A673 (cell line): Measurements from ENCODE around the gene NUDCD2. TPM values are rescaled to one million over a fixed set of nuclear protein-coding genes. Genes with fewer than 3 reads are reported as not detected.

Experiments used
- BruUV-seq: library from RNA; stranded (reverse); fragments of 400-500 nt; replicated peaks from 2 replicates; lab custom pipeline; 2021; lab: Mats Ljungman, UMichigan
- CTCF ChIA-PET: fragments of 300-600 bp; sonication (Branson Sonifier 250); formaldehyde crosslinking; loops from one replicate; lab custom pipeline; 2022; ENCODE audit warnings: antibody characterized with exemption; lab: Charles Lee
- POLR2A ChIA-PET: fragments of 300-600 bp; sonication (Branson Sonifier 250); formaldehyde crosslinking; loops from one replicate; lab custom pipeline; 2022; ENCODE audit warnings: antibody characterized with exemption; ENCODE audit not compliant: low non-redundant PET; lab: Charles Lee
- DNase-seq: peaks from one replicate; pipeline ENCODE4 v3.0.0-alpha.2; 2015; ENCODE audit warnings: low spot score
- H3K27ac ChIP-seq: fragments of 200-600 bp; sonication (generic); 2 replicates; pipeline ENCODE4 v1.5.1; 2016; ENCODE audit warnings: mixed run types, low read depth, mild to moderate bottlenecking, mixed read lengths, antibody characterized with exemption, low read length; ENCODE audit not compliant: poor library complexity, severe bottlenecking
- H3K27me3 ChIP-seq: fragments of 200-600 bp; sonication (generic); replicated peaks from 2 replicates; pipeline ENCODE4 v1.6.1; 2017; ENCODE audit warnings: mixed run types, low read depth, mild to moderate bottlenecking, mixed read lengths, antibody characterized with exemption, low read length; ENCODE audit not compliant: insufficient read depth, poor library complexity
- H3K36me3 ChIP-seq: fragments of 200-600 bp; sonication (generic); 2 replicates; pipeline ENCODE4 v1.6.1; 2016; ENCODE audit warnings: mixed run types, mild to moderate bottlenecking, mixed read lengths, antibody characterized with exemption, low read length; ENCODE audit not compliant: insufficient read depth, poor library complexity, severe bottlenecking
- H3K4me1 ChIP-seq: fragments of 200-600 bp; sonication (generic); 2 replicates; pipeline ENCODE4 v1.6.1; 2017; ENCODE audit warnings: mixed run types, mild to moderate bottlenecking, mixed read lengths, antibody characterized with exemption, low read length; ENCODE audit not compliant: insufficient read depth, poor library complexity, severe bottlenecking
- H3K4me3 ChIP-seq: fragments of 200-600 bp; sonication (generic); 2 replicates; pipeline ENCODE4 v1.5.1; 2016; ENCODE audit warnings: low read depth, mixed run types, mild to moderate bottlenecking, mixed read lengths, low read length; ENCODE audit not compliant: poor library complexity, severe bottlenecking
- H3K9me3 ChIP-seq: fragments of 200-600 bp; sonication (generic); 2 replicates; pipeline ENCODE4 v1.6.1; 2016; ENCODE audit warnings: mixed run types, low read depth, mild to moderate bottlenecking, mixed read lengths, antibody characterized with exemption, low read length; ENCODE audit not compliant: poor library complexity, severe bottlenecking
- EZH2 ChIP-seq: fragments of 200-600 bp; sonication (generic); IDR thresholded peaks from 2 replicates; pipeline ENCODE4 v1.6.1; 2017; ENCODE audit warnings: borderline replicate concordance, low read depth, mild to moderate bottlenecking, mixed read lengths, antibody characterized with exemption, low read length; ENCODE audit not compliant: poor library complexity, severe bottlenecking
- intact Hi-C: fragments of 100-400 bp; cut with micrococcal nuclease; formaldehyde crosslinking; loops from one replicate; pipeline ENCODE4 v1.10.0; 2022; ENCODE audit not compliant: unreplicated experiment
- total RNA-seq: library from RNA; stranded (reverse); gene quantifications from 2 replicates; pipeline ENCODE4 v1.2.3, GENCODE V29; 2021
- TF ChIP-seq, protein P1 (sequence below): fragments of 300-800, 200-600 bp; sonication (generic); conservative IDR thresholded peaks from 2 replicates; pipeline ENCODE4 v1.5.1; 2017; ENCODE audit warnings: low read depth, mild to moderate bottlenecking, antibody characterized with exemption, low read length, moderate library complexity, mixed read lengths

NUDCD2 gene
- total RNA-seq, 1 experiment from 2014 or later: 67.2 TPM

GRCh38 chr5:163478982-163479271 lies 19.0 kb upstream of the NUDCD2 start:
- intact Hi-C loops: no loop called here
- ChIA-PET CTCF (no interaction called here), POLR2A (no interaction called here)
- peaks cover 73% of the 10 kb centered on the region for H3K36me3 ChIP-seq
- TF ChIP-seq EZH2: no peak
- TF ChIP-seq, protein P1, sequence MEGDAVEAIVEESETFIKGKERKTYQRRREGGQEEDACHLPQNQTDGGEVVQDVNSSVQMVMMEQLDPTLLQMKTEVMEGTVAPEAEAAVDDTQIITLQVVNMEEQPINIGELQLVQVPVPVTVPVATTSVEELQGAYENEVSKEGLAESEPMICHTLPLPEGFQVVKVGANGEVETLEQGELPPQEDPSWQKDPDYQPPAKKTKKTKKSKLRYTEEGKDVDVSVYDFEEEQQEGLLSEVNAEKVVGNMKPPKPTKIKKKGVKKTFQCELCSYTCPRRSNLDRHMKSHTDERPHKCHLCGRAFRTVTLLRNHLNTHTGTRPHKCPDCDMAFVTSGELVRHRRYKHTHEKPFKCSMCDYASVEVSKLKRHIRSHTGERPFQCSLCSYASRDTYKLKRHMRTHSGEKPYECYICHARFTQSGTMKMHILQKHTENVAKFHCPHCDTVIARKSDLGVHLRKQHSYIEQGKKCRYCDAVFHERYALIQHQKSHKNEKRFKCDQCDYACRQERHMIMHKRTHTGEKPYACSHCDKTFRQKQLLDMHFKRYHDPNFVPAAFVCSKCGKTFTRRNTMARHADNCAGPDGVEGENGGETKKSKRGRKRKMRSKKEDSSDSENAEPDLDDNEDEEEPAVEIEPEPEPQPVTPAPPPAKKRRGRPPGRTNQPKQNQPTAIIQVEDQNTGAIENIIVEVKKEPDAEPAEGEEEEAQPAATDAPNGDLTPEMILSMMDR: no peak
- no peaks in the 10 kb centered on the region for H3K4me1 ChIP-seq
- BruUV-seq: no TSS peak
- H3K27me3 ChIP-seq: no peaks in the 10 kb centered on the region
- no peak for DNase-seq
- no peaks in the 10 kb centered on the region for H3K9me3 ChIP-seq
- H3K4me3 ChIP-seq: no peak overlapping the region
- H3K27ac ChIP-seq: no peak overlapping the region

GRCh38 chr5:163478126-163478981 lies 18.5 kb upstream of the NUDCD2 start:
- no peak overlapping the region for H3K27ac ChIP-seq
- POLR2A ChIA-PET: no interaction called here
- no TSS peak for BruUV-seq
- H3K36me3 ChIP-seq: peaks cover 72% of the 10 kb centered on the region
- H3K27me3 ChIP-seq: no peaks in the 10 kb centered on the region
- H3K4me3 ChIP-seq: no peak overlapping the region
- CTCF ChIA-PET: no interaction called here
- no peak for DNase-seq
- H3K4me1 ChIP-seq: no peaks in the 10 kb centered on the region
- intact Hi-C loops: no loop called here
- TF ChIP-seq, protein P1: no peak
- TF ChIP-seq EZH2: no peak
- H3K9me3 ChIP-seq: no peaks in the 10 kb centered on the region

DNA sequence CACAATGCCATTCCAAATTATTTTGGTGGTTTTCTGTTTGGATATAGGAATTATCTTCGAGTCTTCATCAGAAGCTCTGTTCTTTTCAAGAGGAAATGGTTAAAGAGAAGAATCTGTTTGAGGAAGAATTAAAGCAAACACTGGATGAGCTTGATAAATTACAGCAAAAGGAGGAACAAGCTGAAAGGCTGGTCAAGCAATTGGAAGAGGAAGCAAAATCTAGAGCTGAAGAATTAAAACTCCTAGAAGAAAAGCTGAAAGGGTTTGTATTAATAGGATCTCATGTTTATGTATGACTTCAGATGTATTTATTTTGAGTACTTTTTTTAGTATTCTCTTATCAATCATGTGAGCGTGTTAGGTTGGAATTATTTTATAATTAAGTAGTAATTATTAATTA lies 15.5 kb upstream of the NUDCD2 start:
- Histone ChIP-seq H3K4me1 (no peaks in the 10 kb centered on the region), H3K27ac (no peak overlapping the region), H3K4me3 (no peak overlapping the region), H3K27me3 (no peaks in the 10 kb centered on the region), H3K36me3 (peaks cover 92% of the 10 kb centered on the region), H3K9me3 (no peaks in the 10 kb centered on the region)
- CTCF ChIA-PET: no interaction called here
- TF ChIP-seq, protein P1: no peak
- TF ChIP-seq EZH2: no peak
- BruUV-seq: no TSS peak
- intact Hi-C loops: no loop called here
- POLR2A ChIA-PET: no interaction called here
- DNase-seq: no peak
